Peyer's patch (tissue), 4 donors: Measurements from ENCODE around the gene GNPTG. TPM values are rescaled to one million over a fixed set of nuclear protein-coding genes. Genes with fewer than 3 reads are reported as not detected.

Experiments
- DNase-seq, 3 donors: peaks; one replicate each; pipeline ENCODE4 v3.0.0-alpha.2; 2017 to 2019
- H3K27ac ChIP-seq, 4 donors: fragments of 200-600 bp; sonication (generic); one replicate each; pipeline ENCODE4 v1.5.1; 2016 to 2019
- H3K27me3 ChIP-seq, 2 donors: fragments of 200-600 bp; sonication (generic); one replicate each; pipeline ENCODE4 v1.5.1; 2019
- H3K36me3 ChIP-seq, 3 donors: fragments of 200-600 bp; sonication (generic); one replicate each; pipeline ENCODE4 v1.5.1; 2016 to 2019
- H3K4me1 ChIP-seq, 4 donors: fragments of 200-600 bp; sonication (generic); one replicate each; pipeline ENCODE4 v1.5.1; 2016 to 2019
- H3K4me3 ChIP-seq, 4 donors: fragments of 200-600 bp; sonication (generic); 1 replicate in 3 of 4; 2 replicates in 1 of 4; pipeline ENCODE4 v1.5.1; 2016 to 2019; ENCODE audit warnings: mild to moderate bottlenecking in 1 of 4
- H3K9me3 ChIP-seq, 4 donors: fragments of 200-600 bp; sonication (generic); one replicate each; pipeline ENCODE4 v1.5.1; 2016 to 2019; ENCODE audit warnings: mild to moderate bottlenecking in 1 of 4
- POLR2A ChIP-seq, 2 donors: fragments of 450-650 bp; IDR thresholded peaks; one replicate each; pipeline ENCODE4 v1.5.1; 2017; ENCODE audit warnings: antibody characterized with exemption in 2 of 2, mild to moderate bottlenecking in 2 of 2, moderate library complexity in 2 of 2
- total RNA-seq, 4 donors: library from RNA; depleted of rRNA; stranded (reverse); fragments of >200 nt; gene quantifications; one replicate each; pipeline ENCODE4 v1.1.0, GENCODE V29; 2016
- TF ChIP-seq, protein P1 (sequence below), 6 experiments: fragments of 450-650 bp in 4 of 6; fragments of 200-600 bp in 2 of 6; sonication (generic) in 1 of 6; IDR thresholded peaks; one replicate each; pipeline ENCODE4 v1.5.1; 2017 to 2019; ENCODE audit warnings: antibody characterized with exemption in 6 of 6, mild to moderate bottlenecking in 3 of 6, moderate library complexity in 1 of 6

The GNPTG gene
- total RNA-seq, 4 donors from 2014 or later: 51.1 to 83.3 (median 65.0) TPM

DNA sequence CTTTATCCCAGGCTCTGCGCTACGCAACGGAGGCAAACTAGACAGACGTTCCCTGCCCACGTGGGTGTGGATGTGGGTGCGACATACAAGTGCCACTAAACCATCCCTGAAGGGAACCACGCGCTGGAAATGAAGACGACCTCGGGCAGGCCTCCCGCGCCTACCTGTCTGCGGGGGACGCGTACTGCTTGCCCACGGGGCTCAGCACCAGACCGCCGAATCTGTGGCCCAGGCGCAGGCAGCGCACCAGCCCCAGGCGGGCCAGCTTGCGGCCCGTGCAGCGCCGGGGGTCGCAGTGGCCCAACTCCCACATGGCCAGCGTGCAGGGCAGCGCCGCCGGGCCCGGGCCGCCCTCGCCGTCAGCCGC is 533 bp upstream of the GNPTG start:
- H3K9me3 ChIP-seq: no peaks in the 10 kb centered on the region
- no peaks in the 10 kb centered on the region for H3K27me3 ChIP-seq
- H3K4me3 ChIP-seq: peak overlapping the region; percentile 94 to 98 (median 94)
- H3K36me3 ChIP-seq: peaks cover 0 to 34% (median 0%) of the 10 kb centered on the region in 3 donors
- no peak for DNase-seq
- H3K27ac ChIP-seq: peak overlapping the region; percentile 63 to 80 (median 78)
- H3K4me1 ChIP-seq: peaks cover 0 to 27% (median 15%) of the 10 kb centered on the region in 4 donors
- TF ChIP-seq POLR2A (IDR thresholded peaks at IDR 0.05): no peak
- TF ChIP-seq, protein P1, sequence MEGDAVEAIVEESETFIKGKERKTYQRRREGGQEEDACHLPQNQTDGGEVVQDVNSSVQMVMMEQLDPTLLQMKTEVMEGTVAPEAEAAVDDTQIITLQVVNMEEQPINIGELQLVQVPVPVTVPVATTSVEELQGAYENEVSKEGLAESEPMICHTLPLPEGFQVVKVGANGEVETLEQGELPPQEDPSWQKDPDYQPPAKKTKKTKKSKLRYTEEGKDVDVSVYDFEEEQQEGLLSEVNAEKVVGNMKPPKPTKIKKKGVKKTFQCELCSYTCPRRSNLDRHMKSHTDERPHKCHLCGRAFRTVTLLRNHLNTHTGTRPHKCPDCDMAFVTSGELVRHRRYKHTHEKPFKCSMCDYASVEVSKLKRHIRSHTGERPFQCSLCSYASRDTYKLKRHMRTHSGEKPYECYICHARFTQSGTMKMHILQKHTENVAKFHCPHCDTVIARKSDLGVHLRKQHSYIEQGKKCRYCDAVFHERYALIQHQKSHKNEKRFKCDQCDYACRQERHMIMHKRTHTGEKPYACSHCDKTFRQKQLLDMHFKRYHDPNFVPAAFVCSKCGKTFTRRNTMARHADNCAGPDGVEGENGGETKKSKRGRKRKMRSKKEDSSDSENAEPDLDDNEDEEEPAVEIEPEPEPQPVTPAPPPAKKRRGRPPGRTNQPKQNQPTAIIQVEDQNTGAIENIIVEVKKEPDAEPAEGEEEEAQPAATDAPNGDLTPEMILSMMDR (IDR thresholded peaks at IDR 0.05): no peak

DNA sequence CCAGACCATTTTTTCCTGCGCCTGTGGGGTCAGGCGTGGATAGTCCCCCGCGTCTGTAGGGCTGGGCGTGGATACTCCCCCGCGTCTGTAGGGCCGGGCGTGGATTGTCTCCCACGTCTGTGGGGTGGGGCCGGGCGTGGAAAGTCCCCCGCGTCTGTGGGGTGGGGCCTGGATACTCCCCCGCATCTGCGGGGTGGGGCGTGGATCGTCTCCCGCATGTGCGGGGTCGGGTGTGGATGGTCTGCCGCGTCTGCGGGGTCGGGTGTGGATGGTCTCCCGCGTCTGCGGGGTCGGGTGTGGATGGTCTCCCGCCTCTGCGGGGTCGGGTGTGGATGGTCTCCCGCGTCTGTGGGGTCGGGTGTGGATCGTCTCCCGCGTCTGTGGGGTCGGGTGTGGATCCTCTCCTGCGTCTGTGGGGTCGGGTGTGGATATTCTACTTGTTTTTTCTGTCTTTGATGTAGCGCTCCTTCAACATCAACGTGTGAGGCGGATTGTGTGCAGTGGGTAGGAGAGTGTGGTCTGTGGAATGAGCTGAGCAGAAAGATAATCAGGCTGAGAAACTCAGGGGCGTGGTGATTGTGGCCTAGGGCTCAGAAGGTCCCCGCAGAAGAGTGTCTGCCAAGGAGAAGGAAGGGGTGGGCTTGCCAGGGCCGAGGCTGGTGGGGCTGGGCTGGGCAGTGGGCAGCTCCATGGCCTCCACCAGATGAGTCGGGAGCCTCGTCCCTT is 3.2 kb downstream of the GNPTG start:
- H3K4me1 ChIP-seq: peaks cover 0 to 25% (median 15%) of the 10 kb centered on the region in 4 donors
- H3K27me3 ChIP-seq: no peaks in the 10 kb centered on the region
- TF ChIP-seq, protein P1 (IDR thresholded peaks at IDR 0.05): no peak
- TF ChIP-seq POLR2A (IDR thresholded peaks at IDR 0.05): no peak
- no peaks in the 10 kb centered on the region for H3K9me3 ChIP-seq
- H3K27ac ChIP-seq: no peak overlapping the region
- DNase-seq: no peak
- peaks cover 0 to 20% (median 0%) of the 10 kb centered on the region in 3 donors for H3K36me3 ChIP-seq
- H3K4me3 ChIP-seq: no peak overlapping the region

DNA sequence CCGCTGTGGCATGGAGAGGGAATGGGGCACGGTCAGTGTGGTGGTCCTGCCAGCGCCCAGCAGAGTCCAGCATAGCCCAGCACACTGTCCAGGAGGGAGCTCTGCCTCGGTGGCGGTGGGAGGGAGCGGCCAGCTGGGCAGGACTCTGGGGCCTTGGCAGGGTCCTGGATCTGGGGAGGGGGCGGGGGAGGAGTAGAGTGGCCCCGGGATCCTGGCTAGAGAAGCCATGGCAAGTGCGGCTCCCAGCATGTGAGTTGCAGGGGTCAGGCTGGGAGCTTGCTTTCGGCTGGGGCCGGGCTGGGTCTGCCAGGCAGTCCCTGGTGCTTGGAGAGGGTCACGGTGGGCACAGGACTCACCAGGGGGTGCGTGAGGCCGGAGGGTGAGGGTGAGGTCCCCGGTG is 3.9 kb downstream of the GNPTG start:
- DNase-seq: no peak
- no peak for TF ChIP-seq POLR2A (IDR thresholded peaks at IDR 0.05)
- TF ChIP-seq, protein P1 (IDR thresholded peaks at IDR 0.05): no peak
- Histone ChIP-seq H3K4me1 (peaks cover 0 to 19% (median 14%) of the 10 kb centered on the region in 4 donors), H3K4me3 (no peak overlapping the region), H3K36me3 (peaks cover 0 to 18% (median 0%) of the 10 kb centered on the region in 3 donors), H3K27ac (no peak overlapping the region), H3K9me3 (no peaks in the 10 kb centered on the region), H3K27me3 (no peaks in the 10 kb centered on the region)

DNA sequence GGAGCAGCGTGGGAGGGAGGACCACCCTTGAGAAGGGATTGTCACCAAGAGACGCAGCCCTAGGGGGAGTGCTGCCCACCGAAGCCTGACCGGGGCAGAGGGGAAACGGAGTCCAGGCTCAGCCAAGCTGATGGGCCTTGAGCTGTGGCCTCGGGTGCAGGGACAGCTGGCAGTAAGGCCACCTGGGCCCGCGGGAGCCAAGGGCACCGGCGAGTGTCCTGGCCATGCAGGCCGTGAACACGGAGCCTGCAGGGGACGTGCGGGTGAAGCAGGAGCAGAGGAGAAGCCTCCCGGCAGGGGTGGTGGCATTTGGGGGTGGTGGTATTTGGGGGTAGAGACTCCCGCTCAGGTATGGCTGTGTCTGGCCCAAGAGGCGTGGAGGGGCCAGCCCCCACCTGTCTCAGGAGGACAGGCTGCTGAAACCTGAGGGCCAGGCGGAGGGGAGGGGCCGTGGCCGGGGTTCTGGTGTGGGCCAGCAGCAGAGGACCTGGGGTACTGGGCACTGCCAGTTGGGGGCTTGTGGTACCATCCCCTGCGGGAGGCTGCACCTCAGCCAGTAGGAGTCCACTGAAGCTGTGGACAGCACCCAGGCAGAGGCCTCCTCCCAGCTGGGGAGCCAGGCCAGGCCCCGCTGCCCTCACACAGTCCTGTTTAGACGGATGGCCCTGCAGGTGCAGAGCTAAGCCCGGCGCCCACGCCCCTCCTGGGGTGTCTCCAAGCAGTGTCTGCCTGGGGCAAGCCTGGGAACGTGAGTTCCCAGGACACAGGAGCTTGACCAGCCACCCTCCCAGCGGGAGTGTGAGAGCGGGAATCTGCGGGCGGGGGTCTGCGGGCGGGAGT is 4.5 kb downstream of the GNPTG start:
- Histone ChIP-seq H3K9me3 (no peaks in the 10 kb centered on the region), H3K27ac (no peak overlapping the region), H3K4me1 (peaks cover 0 to 12% (median 7%) of the 10 kb centered on the region in 4 donors), H3K27me3 (no peaks in the 10 kb centered on the region), H3K4me3 (no peak overlapping the region), H3K36me3 (peaks cover 0 to 22% (median 0%) of the 10 kb centered on the region in 3 donors)
- no peak for DNase-seq
- no peak for TF ChIP-seq POLR2A (IDR thresholded peaks at IDR 0.05)

DNA sequence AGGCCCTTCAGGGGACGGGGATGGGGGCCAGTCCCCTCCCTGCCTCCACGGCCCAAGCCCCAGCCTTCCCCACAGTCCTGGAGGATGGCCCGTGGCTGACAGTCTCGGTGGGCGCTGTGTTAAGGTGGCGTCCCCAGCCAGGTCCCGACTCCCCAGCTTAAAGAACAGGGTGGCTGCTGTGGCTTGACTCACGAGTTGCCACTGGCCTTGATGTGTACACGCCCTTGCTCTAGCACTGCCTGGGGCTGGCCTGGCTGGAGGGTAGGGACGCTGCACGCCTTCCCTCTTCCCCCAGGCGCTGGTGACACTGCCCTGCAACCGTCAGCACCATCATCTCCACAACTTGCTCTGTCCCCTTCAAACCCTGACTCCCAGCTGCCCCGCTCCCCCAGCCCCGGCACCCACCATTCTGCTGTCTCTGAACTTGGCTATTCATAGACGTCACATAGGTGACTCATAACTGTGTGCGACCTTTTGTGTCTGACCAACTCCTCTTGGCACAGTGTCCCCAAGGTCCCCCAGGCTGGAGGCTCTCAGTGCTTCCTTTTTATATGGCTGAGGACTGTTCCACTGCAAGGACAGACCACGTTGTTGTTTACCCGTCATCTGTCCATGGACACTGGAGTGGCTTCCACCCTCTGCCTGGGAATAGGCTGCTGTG is 6.3 kb downstream of the GNPTG start:
- TF ChIP-seq, protein P1 (IDR thresholded peaks at IDR 0.05): no peak
- no peak for TF ChIP-seq POLR2A (IDR thresholded peaks at IDR 0.05)
- H3K9me3 ChIP-seq: no peaks in the 10 kb centered on the region
- no peak overlapping the region for H3K4me3 ChIP-seq
- no peak for DNase-seq
- no peaks in the 10 kb centered on the region for H3K27me3 ChIP-seq
- H3K36me3 ChIP-seq: peaks cover 0 to 40% (median 0%) of the 10 kb centered on the region in 3 donors
- H3K4me1 ChIP-seq: peaks cover 0 to 2% (median 0%) of the 10 kb centered on the region in 4 donors
- H3K27ac ChIP-seq: no peak overlapping the region
